GM23248 (cell line): Measurements from ENCODE around the gene TBC1D8. TPM values are rescaled to one million over a fixed set of nuclear protein-coding genes. Genes with fewer than 3 reads are reported as not detected.

ENCODE experiments used
- DNase-seq: peaks from one replicate; pipeline ENCODE4 v3.0.0-alpha.2; 2015
- H2AFZ ChIP-seq: fragments of 200-600 bp; sonication (generic); 2 replicates; pipeline ENCODE4 v1.6.1; 2016; ENCODE audit warnings: antibody characterized with exemption
- H3F3A ChIP-seq: fragments of 200-600 bp; sonication (generic); 2 replicates; pipeline ENCODE4 v1.6.1; 2016; ENCODE audit warnings: mild to moderate bottlenecking, antibody characterized with exemption, mixed run types; ENCODE audit not compliant: insufficient read depth
- H3K27ac ChIP-seq: fragments of 200-600 bp; sonication (generic); 2 replicates; pipeline ENCODE4 v1.5.1; 2016; ENCODE audit warnings: mild to moderate bottlenecking
- H3K27me3 ChIP-seq: fragments of 200-600 bp; sonication (generic); replicated peaks from 2 replicates; pipeline ENCODE4 v1.6.1; 2016; ENCODE audit warnings: mild to moderate bottlenecking; ENCODE audit not compliant: insufficient read depth
- H3K36me3 ChIP-seq: fragments of 200-600 bp; sonication (generic); 2 replicates; pipeline ENCODE4 v1.6.1; 2016; ENCODE audit warnings: low read depth, mild to moderate bottlenecking
- H3K4me1 ChIP-seq: fragments of 200-600 bp; sonication (generic); 2 replicates; pipeline ENCODE4 v1.6.1; 2016; ENCODE audit warnings: mild to moderate bottlenecking; ENCODE audit not compliant: insufficient read depth
- H3K4me2 ChIP-seq: fragments of 200-600 bp; sonication (generic); one replicate; pipeline ENCODE4 v1.6.1; 2016; ENCODE audit warnings: mild to moderate bottlenecking; ENCODE audit not compliant: unreplicated experiment
- H3K4me3 ChIP-seq: fragments of 200-600 bp; sonication (generic); 2 replicates; pipeline ENCODE4 v1.5.1; 2016; ENCODE audit warnings: mild to moderate bottlenecking
- H3K79me2 ChIP-seq: fragments of 200-600 bp; sonication (generic); 2 replicates; pipeline ENCODE4 v1.6.1; 2016; ENCODE audit warnings: mild to moderate bottlenecking; ENCODE audit not compliant: insufficient read depth
- H3K9ac ChIP-seq: fragments of 200-600 bp; sonication (generic); 2 replicates; pipeline ENCODE4 v1.6.1; 2016; ENCODE audit warnings: mild to moderate bottlenecking
- H3K9me2 ChIP-seq: fragments of 200-600 bp; sonication (generic); 2 replicates; pipeline ENCODE4 v1.6.1; 2016; ENCODE audit warnings: mixed run types, mild to moderate bottlenecking, moderate library complexity; ENCODE audit not compliant: insufficient read depth
- H3K9me3 ChIP-seq: fragments of 200-600 bp; sonication (generic); one replicate; pipeline ENCODE4 v1.6.1; 2017; ENCODE audit warnings: low read depth
- H4K20me1 ChIP-seq: fragments of 200-600 bp; sonication (generic); 2 replicates; pipeline ENCODE4 v1.6.0; 2016; ENCODE audit not compliant: insufficient read depth
- EZH2 ChIP-seq: fragments of 200-600 bp; sonication (generic); IDR thresholded peaks from 2 replicates; pipeline ENCODE4 v1.6.1; 2018; ENCODE audit warnings: antibody characterized with exemption, mild to moderate bottlenecking; ENCODE audit not compliant: insufficient read depth, poor library complexity, severe bottlenecking
- EZH2phosphoT487 ChIP-seq: fragments of 200-600 bp; sonication (generic); IDR thresholded peaks from 2 replicates; pipeline ENCODE4 v1.6.1; 2018; ENCODE audit warnings: antibody characterized with exemption, moderate library complexity, mild to moderate bottlenecking, low read depth; ENCODE audit not compliant: insufficient read depth
- WGBS, 2 experiments: methylation state at CpG; one replicate each; pipeline ENCODE4 v1.1.6; 2015 to 2017; ENCODE audit warnings: low lambda C conversion rate in 2 of 2, low coverage in 1 of 2; ENCODE audit errors: missing lambda C conversion rate in 2 of 2; 5-methylcytosine and 5-hydroxymethylcytosine counted together
- in situ Hi-C: fragments of 300-500 bp; cut with MboI; formaldehyde crosslinking; loops from 2 replicates; pipeline ENCODE4 v1.15.0; 2020
- polyA plus RNA-seq: library from polyadenylated mRNA; unstranded; fragments of >200 nt; fragmentation: Nextera tagmentation; extraction: Ambion mirVana; gene quantifications from 2 replicates; pipeline ENCODE4 v1.2.1, GENCODE V29; 2016
- total RNA-seq: library from RNA; depleted of rRNA; stranded (reverse); fragments of >200 nt; shearing (Covaris generic); gene quantifications from 2 replicates; pipeline ENCODE4 v1.2.3, GENCODE V29; 2014

TBC1D8 gene
- total and polyA plus RNA-seq, 2 experiments from 2014 or later, result 2.5 to 2.6 TPM

DNA sequence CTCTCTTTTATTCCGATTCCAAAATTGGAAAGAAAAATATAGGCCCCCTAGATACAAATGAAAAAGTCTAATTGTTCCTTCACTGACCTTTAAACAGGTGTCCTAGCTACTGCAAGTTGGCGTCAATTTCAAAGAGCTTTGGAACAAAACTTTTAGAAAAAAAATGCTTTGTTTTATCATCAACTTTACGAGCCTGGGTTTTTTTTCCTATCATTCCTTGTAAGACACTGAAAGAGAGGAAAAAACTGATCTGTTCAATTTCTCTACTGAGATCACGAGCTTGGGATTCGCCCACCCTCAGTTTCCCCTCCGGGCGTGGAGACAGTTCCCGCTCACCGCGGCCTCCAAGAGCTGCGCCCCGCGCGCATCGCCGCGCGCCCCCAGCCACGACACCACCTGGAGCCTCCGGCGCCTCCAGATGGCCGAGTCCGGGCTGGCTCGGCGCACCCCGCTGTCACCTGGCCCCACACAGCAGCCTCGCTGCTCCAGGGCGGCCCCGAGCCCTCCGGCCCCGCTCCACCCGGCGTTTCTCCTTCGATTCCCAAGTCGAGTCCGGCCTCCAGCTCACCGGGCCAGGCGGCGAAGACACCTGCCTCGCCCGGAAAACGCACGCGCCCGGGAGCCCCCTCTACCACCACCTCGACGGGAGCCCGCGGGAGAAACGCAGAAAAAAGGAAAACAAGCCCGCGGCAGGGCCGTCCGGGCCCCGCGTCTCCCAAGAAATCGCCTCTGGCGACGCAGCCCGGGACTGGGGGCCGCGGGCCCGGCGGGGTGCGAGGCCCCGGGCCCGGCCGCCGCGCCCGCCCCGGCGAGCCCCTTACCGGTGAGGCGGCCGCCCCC, 656 bp downstream of the TBC1D8 start:
- TF ChIP-seq EZH2phosphoT487 (no peak), EZH2 (no peak)
- H3K9ac ChIP-seq, result peak overlapping the region; percentile 65
- peaks cover 19% of the 10 kb centered on the region for H3K4me1 ChIP-seq
- no peaks in the 10 kb centered on the region; the same call in 1 of the 2 replicates for H3K27me3 ChIP-seq
- WGBS, 2 experiments, result 4 to 6% methylated on average over 52 to 59 of the region's 76 CpGs
- H3K4me3 ChIP-seq, result peak overlapping the region; percentile 76
- H3K27ac ChIP-seq, result no peak overlapping the region
- no peaks in the 10 kb centered on the region for H3K36me3 ChIP-seq
- peak overlapping the region; percentile 95 for H3K4me2 ChIP-seq
- peak overlapping the region; percentile 89 for H2AFZ ChIP-seq
- peak; percentile 47 for DNase-seq
- H3K9me3 ChIP-seq, result no peaks in the 10 kb centered on the region
- in situ Hi-C loops, result no loop called here
- no peaks in the 10 kb centered on the region for H3K9me2 ChIP-seq
- H3K79me2 ChIP-seq, result peaks cover 18% of the 10 kb centered on the region
- H4K20me1 ChIP-seq, result no peaks in the 10 kb centered on the region
- H3F3A ChIP-seq, result 0 out of 2 replicates have a peak, but pooled peaks cover 9% of the 10 kb centered on the region

DNA sequence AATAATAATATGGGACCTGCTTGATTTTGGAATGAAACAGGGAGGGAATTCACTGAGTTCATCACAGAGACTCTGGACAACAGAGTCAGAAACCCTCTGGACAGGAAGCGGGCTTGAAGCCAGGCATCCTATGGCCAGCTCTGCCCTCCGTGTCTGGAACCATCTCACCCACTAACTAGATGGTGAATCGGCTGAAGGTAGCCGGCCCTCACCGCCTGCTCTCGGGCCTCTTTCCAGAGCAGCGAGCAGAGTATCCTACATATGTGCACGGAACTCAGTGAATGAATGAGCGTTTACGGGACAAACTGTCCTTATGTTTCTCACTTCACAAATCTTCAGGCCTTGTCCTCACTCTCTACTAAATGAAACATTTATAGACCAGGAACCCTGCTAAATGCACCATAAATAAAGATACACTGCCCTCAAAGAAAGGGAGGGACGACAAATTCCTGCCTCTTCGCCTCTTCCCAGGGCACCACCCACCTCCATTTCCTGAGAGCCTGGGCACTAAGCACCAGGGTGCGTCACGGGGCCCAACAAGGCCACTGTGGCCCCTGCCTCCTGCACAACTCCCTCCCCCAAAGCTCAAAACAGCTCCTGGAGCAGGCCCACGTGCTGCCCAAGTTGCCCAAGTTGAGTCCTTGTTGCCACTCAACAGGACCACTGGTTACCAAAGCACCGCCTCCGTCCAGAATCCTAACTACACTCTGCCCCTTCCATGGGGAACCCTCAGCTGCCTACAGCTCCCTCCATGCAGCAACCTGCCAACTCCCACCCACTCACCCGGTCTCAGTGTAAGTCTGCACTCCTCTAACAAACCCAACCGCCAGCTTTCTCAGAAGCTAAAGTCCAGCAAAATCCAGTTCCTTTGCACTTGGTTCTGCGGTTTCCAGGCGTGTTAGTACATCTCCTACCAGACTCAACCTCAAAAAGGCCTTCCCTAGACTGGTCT, 1.7 kb downstream of the TBC1D8 start:
- no peaks in the 10 kb centered on the region; the same call in 1 of the 2 replicates for H3K27me3 ChIP-seq
- peaks cover 24% of the 10 kb centered on the region for H3K4me1 ChIP-seq
- peaks cover 18% of the 10 kb centered on the region for H3K79me2 ChIP-seq
- H3K27ac ChIP-seq, result no peak overlapping the region
- H3K4me2 ChIP-seq, result peak overlapping the region; percentile 95
- H3K9ac ChIP-seq, result no peak overlapping the region
- no peak overlapping the region for H2AFZ ChIP-seq
- 0 out of 2 replicates have a peak, but pooled peaks cover 9% of the 10 kb centered on the region for H3F3A ChIP-seq
- peak overlapping the region; percentile 76; the same call in 1 of the 2 replicates for H3K4me3 ChIP-seq
- H3K36me3 ChIP-seq, result no peaks in the 10 kb centered on the region
- H3K9me2 ChIP-seq, result no peaks in the 10 kb centered on the region
- H3K9me3 ChIP-seq, result no peaks in the 10 kb centered on the region
- no peaks in the 10 kb centered on the region for H4K20me1 ChIP-seq
- DNase-seq, result no peak
- no peak for TF ChIP-seq EZH2phosphoT487
- in situ Hi-C loops, result no loop called here
- 94% methylated on average over 20 to 21 of the region's 21 CpGs for WGBS, 2 experiments

DNA sequence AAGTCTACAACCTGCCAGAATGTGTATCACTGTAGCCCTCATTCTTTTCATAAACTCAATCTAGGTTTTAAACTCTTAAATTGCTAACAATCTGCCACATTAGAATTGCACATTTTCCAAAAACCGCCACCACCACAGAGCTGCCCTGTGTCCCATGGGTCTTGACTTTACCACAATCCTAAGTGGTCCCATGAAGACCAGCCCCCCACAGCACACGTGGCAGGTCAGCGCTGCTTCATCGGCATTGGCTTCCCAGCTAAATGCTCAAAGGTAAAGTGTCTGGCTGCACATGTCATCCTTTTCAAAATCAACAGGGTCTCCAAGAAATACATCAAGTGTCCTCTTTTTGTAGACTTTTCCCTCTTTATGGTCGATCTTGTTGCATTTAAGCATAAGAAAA, 2.4 kb downstream of the TBC1D8 start:
- H3K27ac ChIP-seq, result no peak overlapping the region
- no peak for DNase-seq
- H3F3A ChIP-seq, result 0 out of 2 replicates have a peak, but pooled peaks cover 9% of the 10 kb centered on the region
- peaks cover 24% of the 10 kb centered on the region for H3K4me1 ChIP-seq
- H4K20me1 ChIP-seq, result no peaks in the 10 kb centered on the region
- no peak overlapping the region for H3K9ac ChIP-seq
- H3K9me3 ChIP-seq, result no peaks in the 10 kb centered on the region
- no peak for TF ChIP-seq EZH2phosphoT487
- TF ChIP-seq EZH2, result no peak
- H3K9me2 ChIP-seq, result no peaks in the 10 kb centered on the region
- WGBS, 2 experiments, result 89 to 90% methylated on average over 5 of the region's 5 CpGs
- H3K79me2 ChIP-seq, result peaks cover 18% of the 10 kb centered on the region
- no peaks in the 10 kb centered on the region for H3K36me3 ChIP-seq
- no peak overlapping the region for H3K4me3 ChIP-seq
- in situ Hi-C loops, result no loop called here
- no peak overlapping the region for H3K4me2 ChIP-seq
- no peaks in the 10 kb centered on the region; the same call in 1 of the 2 replicates for H3K27me3 ChIP-seq
- no peak overlapping the region for H2AFZ ChIP-seq

DNA sequence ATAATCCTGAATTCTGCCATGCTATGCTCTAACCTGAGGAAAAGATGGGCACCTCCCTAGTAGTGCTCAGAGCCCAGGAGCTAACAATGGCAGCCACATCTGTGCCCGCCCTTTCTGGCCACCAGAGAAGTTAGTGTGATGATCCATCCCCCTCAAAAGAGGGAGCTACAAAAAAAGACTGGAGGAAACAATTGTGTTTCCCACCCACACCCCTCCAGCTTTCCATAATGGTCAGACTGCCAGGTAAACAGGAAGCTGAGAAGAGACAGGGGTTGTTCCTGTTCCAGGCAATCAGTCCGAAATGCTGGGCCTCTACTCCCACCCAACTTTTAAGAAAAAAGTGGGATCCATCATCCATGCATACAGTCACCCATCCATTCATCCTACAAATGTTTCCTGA, 3.2 kb downstream of the TBC1D8 start:
- no peak overlapping the region for H2AFZ ChIP-seq
- no peak overlapping the region for H3K4me2 ChIP-seq
- 0 out of 2 replicates have a peak, but pooled peaks cover 9% of the 10 kb centered on the region for H3F3A ChIP-seq
- H3K9me2 ChIP-seq, result no peaks in the 10 kb centered on the region
- H3K36me3 ChIP-seq, result no peaks in the 10 kb centered on the region
- peaks cover 24% of the 10 kb centered on the region for H3K4me1 ChIP-seq
- WGBS, 2 experiments, result 90 to 97% methylated on average over 2 of the region's 2 CpGs
- no peaks in the 10 kb centered on the region; the same call in 1 of the 2 replicates for H3K27me3 ChIP-seq
- no peak overlapping the region for H3K4me3 ChIP-seq
- TF ChIP-seq EZH2 (no peak), EZH2phosphoT487 (no peak)
- no peaks in the 10 kb centered on the region for H3K9me3 ChIP-seq
- H3K79me2 ChIP-seq, result peaks cover 18% of the 10 kb centered on the region
- in situ Hi-C loops, result no loop called here
- no peaks in the 10 kb centered on the region for H4K20me1 ChIP-seq
- H3K9ac ChIP-seq, result no peak overlapping the region
- no peak for DNase-seq
- H3K27ac ChIP-seq, result no peak overlapping the region
